ENCODE data around the gene ZNF503.

Gene ZNF503

DNA sequence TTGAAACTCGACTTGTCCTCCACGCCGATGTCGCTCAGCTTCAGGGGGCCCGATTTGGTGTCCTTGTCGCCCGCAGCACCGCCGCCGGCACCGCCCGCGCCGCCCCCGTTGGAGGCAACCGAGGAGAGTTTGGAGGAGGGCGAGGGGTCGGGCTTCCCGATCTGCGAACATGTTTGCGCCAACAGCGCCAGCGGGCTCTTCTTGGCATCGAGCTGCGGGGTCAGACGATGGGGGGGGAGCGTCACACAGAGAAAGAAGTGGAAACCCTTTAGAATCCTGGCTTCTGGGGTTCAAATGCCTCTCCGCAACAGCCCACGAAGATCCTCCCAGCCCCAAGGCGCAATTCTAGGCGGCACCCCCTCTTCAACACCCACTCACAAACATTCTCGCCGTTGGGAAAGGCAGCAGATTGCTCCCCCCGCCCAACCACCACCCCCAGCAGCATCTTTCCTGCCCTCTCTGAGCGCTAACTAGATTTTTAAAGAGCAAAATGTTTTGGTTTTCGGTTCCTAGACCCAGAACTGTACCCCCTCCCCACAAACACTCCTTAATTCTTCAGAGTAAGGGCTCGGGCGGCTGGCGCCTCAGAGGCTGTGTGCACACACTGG, 1.3 kb downstream of the ZNF503 start:
- H3K4ac ChIP-seq (ENCODE audit: low read depth, low read length) = peak overlapping the region; percentile 60

DNA sequence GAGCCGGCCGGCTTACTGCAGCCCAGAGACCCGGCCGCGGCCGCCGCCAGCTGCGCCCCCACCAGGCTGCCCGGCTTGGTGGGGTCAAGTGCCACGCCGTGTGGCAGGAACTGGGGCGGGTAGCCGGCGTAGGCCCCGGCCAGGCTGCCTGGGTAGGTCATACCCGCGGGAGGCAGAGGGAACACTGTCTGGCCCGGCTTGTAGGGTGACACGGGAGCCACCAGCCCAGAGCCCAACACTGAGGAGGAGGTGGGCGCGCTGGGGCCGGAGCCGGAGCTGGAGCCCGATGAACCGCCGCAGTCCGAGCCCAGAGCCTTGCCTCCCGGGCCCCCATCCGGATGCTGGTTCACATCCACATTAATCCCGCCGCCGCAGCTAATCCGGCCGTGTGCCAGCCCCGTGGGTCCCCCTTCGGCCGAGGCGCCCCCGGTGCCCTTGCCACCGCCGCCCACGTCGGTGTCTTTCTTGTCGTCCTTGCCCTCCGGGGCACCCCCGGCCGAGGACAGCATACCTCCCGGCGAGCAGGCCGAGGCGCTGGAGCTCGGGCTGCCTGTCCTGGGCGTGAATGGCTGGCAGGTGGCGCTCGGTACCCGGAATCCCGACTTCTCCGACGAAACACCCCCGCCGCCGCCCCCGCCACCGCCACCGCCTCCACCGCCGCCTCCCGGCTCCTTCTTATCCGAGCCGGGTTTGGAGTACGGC, 2.0 kb downstream of the ZNF503 start:
- no CpG with 5 or more reads among the region's 71 CpGs for WGBS (ENCODE audit: extremely low coverage, insufficient coverage, insufficient read length)

More for the DNA sequence above, 1.3 kb downstream of the ZNF503 start:
- Histone ChIP-seq H3K9me3 (ENCODE audit: insufficient read depth, low read depth, low read length) (peaks cover 5% of the 10 kb centered on the region), H3K4me3 (ENCODE audit: low read depth, low read length) (peak overlapping the region; percentile 98), H4K91ac (ENCODE audit: low read depth, low read length) (peak overlapping the region; percentile 53), H3K23ac (ENCODE audit: low read length) (no peak overlapping the region), H3K18ac (ENCODE audit: low read length) (peak overlapping the region; percentile 58), H2BK12ac (ENCODE audit: low read length) (peak overlapping the region; percentile 16), H3K79me1 (ENCODE audit: low read length) (peaks cover 58% of the 10 kb centered on the region), H4K12ac (ENCODE audit: low read depth, low read length) (peak overlapping the region; percentile 21), H3K14ac (ENCODE audit: low read length) (peak overlapping the region; percentile 65), H3K36me3 (ENCODE audit: control insufficient read depth in 1 of 2, insufficient read depth in 2 of 2, low read length in 2 of 2) (peaks cover 14 to 15% of the 10 kb centered on the region in 2 experiments), H2BK120ac (ENCODE audit: insufficient read depth, low read length, poor library complexity) (peak overlapping the region; percentile 1), H3K27me3 (ENCODE audit: insufficient read depth, low read length) (peaks cover 51% of the 10 kb centered on the region), H3K4me1 (ENCODE audit: control insufficient read depth in 1 of 2, insufficient read depth in 2 of 2, low read length in 2 of 2) (peaks cover 28 to 39% of the 10 kb centered on the region in 2 experiments), H4K8ac (ENCODE audit: low read depth, low read length) (peak overlapping the region; percentile 80), H3K9ac (ENCODE audit: low read length) (peak overlapping the region; percentile 84), H3K27ac (ENCODE audit: low read depth, low read length) (no peak overlapping the region), H2AFZ (ENCODE audit: insufficient read depth, low read length, poor library complexity) (peak overlapping the region; percentile 27), H2BK5ac (ENCODE audit: low read depth, low read length, poor library complexity) (peak overlapping the region; percentile 38), H3K79me2 (ENCODE audit: control insufficient read depth, insufficient read depth, low read length, poor library complexity) (peaks cover 26% of the 10 kb centered on the region), H2AK5ac (ENCODE audit: low read length) (peak overlapping the region; percentile 37), H3K4me2 (ENCODE audit: low read length) (peak overlapping the region; percentile 80)
- no CpG with 5 or more reads among the region's 39 CpGs for WGBS (ENCODE audit: extremely low coverage, insufficient coverage, insufficient read length)
- no peak for DNase-seq

DNA sequence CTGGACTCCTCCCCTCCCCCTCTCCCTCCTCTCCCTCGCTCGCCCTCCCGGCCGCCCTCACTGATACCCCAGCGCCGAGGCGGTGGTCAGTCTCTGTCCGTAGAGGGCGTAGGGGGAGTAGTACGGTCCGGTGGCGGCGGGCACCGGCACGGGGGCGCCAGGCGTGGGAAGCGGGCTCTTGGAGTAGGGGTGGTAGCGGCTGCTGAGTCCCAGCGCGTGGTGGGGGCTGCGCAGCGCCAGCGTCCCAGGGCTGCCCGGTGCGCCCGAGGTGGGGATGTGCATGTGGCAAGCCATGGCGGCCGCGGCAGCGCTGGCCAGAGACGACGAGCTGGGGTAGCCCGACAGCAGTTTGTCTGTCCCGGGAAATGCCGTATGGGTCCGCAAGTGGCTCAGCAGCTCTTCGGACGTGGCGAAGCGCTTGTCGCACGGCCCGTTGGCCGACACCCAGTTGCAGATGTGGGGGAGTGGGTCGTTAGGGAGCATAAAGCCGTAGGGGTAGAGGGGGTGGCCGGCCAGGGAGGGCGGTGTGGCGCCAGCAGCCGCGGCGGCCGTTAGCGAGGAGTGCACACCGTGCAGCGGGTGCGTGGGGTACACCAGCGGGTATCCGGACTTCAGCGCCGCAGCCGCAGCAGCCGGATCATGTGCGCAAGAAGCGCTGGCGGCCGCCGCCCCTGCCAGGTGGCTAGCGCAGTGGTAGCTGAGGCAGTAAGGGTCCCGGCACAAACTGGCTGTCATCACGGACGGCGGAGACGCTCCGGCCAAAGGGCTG, 2.7 kb downstream of the ZNF503 start:
- Histone ChIP-seq H3K4me2 (ENCODE audit: low read length) (peak overlapping the region; percentile 76), H3K27me3 (ENCODE audit: insufficient read depth, low read length) (peaks cover 41% of the 10 kb centered on the region), H4K12ac (ENCODE audit: low read depth, low read length) (no peak overlapping the region), H4K91ac (ENCODE audit: low read depth, low read length) (peak overlapping the region; percentile 2), H3K36me3 (ENCODE audit: control insufficient read depth in 1 of 2, insufficient read depth in 2 of 2, low read length in 2 of 2) (peaks cover 14 to 15% of the 10 kb centered on the region in 2 experiments), H3K9me3 (ENCODE audit: insufficient read depth, low read depth, low read length) (peaks cover 5% of the 10 kb centered on the region), H2BK120ac (ENCODE audit: insufficient read depth, low read length, poor library complexity) (no peak overlapping the region), H3K4ac (ENCODE audit: low read depth, low read length) (peak overlapping the region; percentile 65), H3K4me1 (ENCODE audit: control insufficient read depth in 1 of 2, insufficient read depth in 2 of 2, low read length in 2 of 2) (peaks cover 27 to 28% of the 10 kb centered on the region in 2 experiments), H2BK5ac (ENCODE audit: low read depth, low read length, poor library complexity) (no peak overlapping the region), H3K27ac (ENCODE audit: low read depth, low read length) (no peak overlapping the region), H3K9ac (ENCODE audit: low read length) (peak overlapping the region; percentile 57), H3K4me3 (ENCODE audit: low read depth, low read length) (peak overlapping the region; percentile 98), H2AFZ (ENCODE audit: insufficient read depth, low read length, poor library complexity) (no peak overlapping the region), H2AK5ac (ENCODE audit: low read length) (no peak overlapping the region), H3K79me1 (ENCODE audit: low read length) (peaks cover 51% of the 10 kb centered on the region), H4K8ac (ENCODE audit: low read depth, low read length) (peak overlapping the region; percentile 36), H2BK12ac (ENCODE audit: low read length) (peak overlapping the region; percentile 18), H3K14ac (ENCODE audit: low read length) (peak overlapping the region; percentile 10), H3K18ac (ENCODE audit: low read length) (peak overlapping the region; percentile 24), H3K23ac (ENCODE audit: low read length) (no peak overlapping the region), H3K79me2 (ENCODE audit: control insufficient read depth, insufficient read depth, low read length, poor library complexity) (peaks cover 26% of the 10 kb centered on the region)
- no peak for DNase-seq
- WGBS (ENCODE audit: extremely low coverage, insufficient coverage, insufficient read length) = no CpG with 5 or more reads among the region's 76 CpGs

More for the DNA sequence above, 2.0 kb downstream of the ZNF503 start:
- Histone ChIP-seq H3K18ac (ENCODE audit: low read length) (peak overlapping the region; percentile 58), H3K27me3 (ENCODE audit: insufficient read depth, low read length) (peaks cover 46% of the 10 kb centered on the region), H2AK5ac (ENCODE audit: low read length) (no peak overlapping the region), H3K4me1 (ENCODE audit: control insufficient read depth in 1 of 2, insufficient read depth in 2 of 2, low read length in 2 of 2) (peaks cover 28 to 33% of the 10 kb centered on the region in 2 experiments), H3K79me2 (ENCODE audit: control insufficient read depth, insufficient read depth, low read length, poor library complexity) (peaks cover 26% of the 10 kb centered on the region), H3K4me2 (ENCODE audit: low read length) (peak overlapping the region; percentile 80), H3K9ac (ENCODE audit: low read length) (peak overlapping the region; percentile 30), H3K27ac (ENCODE audit: low read depth, low read length) (no peak overlapping the region), H3K4ac (ENCODE audit: low read depth, low read length) (peak overlapping the region; percentile 26), H3K9me3 (ENCODE audit: insufficient read depth, low read depth, low read length) (peaks cover 5% of the 10 kb centered on the region), H4K12ac (ENCODE audit: low read depth, low read length) (no peak overlapping the region), H3K23ac (ENCODE audit: low read length) (no peak overlapping the region), H3K14ac (ENCODE audit: low read length) (peak overlapping the region; percentile 78), H2BK12ac (ENCODE audit: low read length) (peak overlapping the region; percentile 32), H4K8ac (ENCODE audit: low read depth, low read length) (peak overlapping the region; percentile 80), H3K4me3 (ENCODE audit: low read depth, low read length) (peak overlapping the region; percentile 98), H3K36me3 (ENCODE audit: control insufficient read depth in 1 of 2, insufficient read depth in 2 of 2, low read length in 2 of 2) (peaks cover 14 to 15% of the 10 kb centered on the region in 2 experiments), H3K79me1 (ENCODE audit: low read length) (peaks cover 57% of the 10 kb centered on the region), H2BK5ac (ENCODE audit: low read depth, low read length, poor library complexity) (no peak overlapping the region), H2BK120ac (ENCODE audit: insufficient read depth, low read length, poor library complexity) (peak overlapping the region; percentile 20), H2AFZ (ENCODE audit: insufficient read depth, low read length, poor library complexity) (peak overlapping the region; percentile 27), H4K91ac (ENCODE audit: low read depth, low read length) (peak overlapping the region; percentile 3)
- peak; percentile 23 to 46 for DNase-seq

DNA sequence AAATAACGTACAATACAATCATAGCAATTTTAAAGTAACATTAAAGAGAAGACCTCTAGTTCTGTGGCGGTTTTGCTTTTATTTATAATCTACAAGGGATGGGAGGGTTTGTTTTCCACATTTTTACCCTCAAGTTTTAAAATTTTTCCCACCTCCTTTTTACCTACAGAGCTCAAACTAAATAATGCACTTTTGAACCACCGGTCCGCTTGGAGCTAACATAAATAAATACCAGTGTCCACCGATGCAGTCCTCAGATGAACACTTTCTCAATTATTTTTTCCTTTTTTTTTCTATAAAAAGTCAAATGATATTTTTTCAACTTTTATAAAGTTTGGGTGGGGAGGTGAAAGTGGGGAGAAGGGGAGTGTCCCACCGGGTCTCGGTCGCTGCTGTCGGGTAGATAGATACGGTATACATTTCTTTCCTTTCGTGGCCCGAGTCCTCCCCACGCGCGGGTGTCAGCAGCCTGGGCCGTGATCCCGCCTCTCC, 3.3 kb downstream of the ZNF503 start:
- H4K12ac ChIP-seq (ENCODE audit: low read depth, low read length) = no peak overlapping the region
- no peak overlapping the region for H2BK5ac ChIP-seq (ENCODE audit: low read depth, low read length, poor library complexity)
- H3K18ac ChIP-seq (ENCODE audit: low read length) = peak overlapping the region; percentile 24
- H3K27me3 ChIP-seq (ENCODE audit: insufficient read depth, low read length) = peaks cover 39% of the 10 kb centered on the region
- no peak for DNase-seq
- H3K36me3 ChIP-seq (ENCODE audit: control insufficient read depth in 1 of 2, insufficient read depth in 2 of 2, low read length in 2 of 2) = peaks cover 14 to 15% of the 10 kb centered on the region in 2 experiments
- no peak overlapping the region for H3K27ac ChIP-seq (ENCODE audit: low read depth, low read length)
- H3K14ac ChIP-seq (ENCODE audit: low read length) = no peak overlapping the region
- no CpG with 5 or more reads among the region's 17 CpGs for WGBS (ENCODE audit: extremely low coverage, insufficient coverage, insufficient read length)
- no peak overlapping the region for H4K91ac ChIP-seq (ENCODE audit: low read depth, low read length)
- H3K4me1 ChIP-seq (ENCODE audit: control insufficient read depth in 1 of 2, insufficient read depth in 2 of 2, low read length in 2 of 2) = peaks cover 25% of the 10 kb centered on the region in 2 experiments
- peak overlapping the region; percentile 36 for H4K8ac ChIP-seq (ENCODE audit: low read depth, low read length)
- no peak overlapping the region for H3K23ac ChIP-seq (ENCODE audit: low read length)
- H3K9me3 ChIP-seq (ENCODE audit: insufficient read depth, low read depth, low read length) = peaks cover 5% of the 10 kb centered on the region
- H2AFZ ChIP-seq (ENCODE audit: insufficient read depth, low read length, poor library complexity) = no peak overlapping the region
- no peak overlapping the region for H2BK12ac ChIP-seq (ENCODE audit: low read length)
- peaks cover 26% of the 10 kb centered on the region for H3K79me2 ChIP-seq (ENCODE audit: control insufficient read depth, insufficient read depth, low read length, poor library complexity)
- H3K79me1 ChIP-seq (ENCODE audit: low read length) = peaks cover 48% of the 10 kb centered on the region
- H3K4me2 ChIP-seq (ENCODE audit: low read length) = peak overlapping the region; percentile 76
- no peak overlapping the region for H2AK5ac ChIP-seq (ENCODE audit: low read length)
- no peak overlapping the region for H3K9ac ChIP-seq (ENCODE audit: low read length)
- peak overlapping the region; percentile 65 for H3K4ac ChIP-seq (ENCODE audit: low read depth, low read length)
- H2BK120ac ChIP-seq (ENCODE audit: insufficient read depth, low read length, poor library complexity) = no peak overlapping the region
- H3K4me3 ChIP-seq (ENCODE audit: low read depth, low read length) = peak overlapping the region; percentile 98
